Glomerular visceral epithelial cell (primary cell): Measurements from ENCODE around the gene TUBB8B.
"Not testable (repeated sequence)": the region's sequence is repeated elsewhere in the genome, so short reads cannot be mapped to it uniquely, and the experiment has no call there.

ENCODE experiments used
- DNase-seq: peaks from one replicate; pipeline ENCODE4 v3.0.0-alpha.2; 2016; ENCODE audit errors: extremely low spot score

TUBB8B gene

GRCh38 chr18:12773-13172 is 36.6 kb downstream of the TUBB8B start:
- not testable (repeated sequence) for DNase-seq

GRCh38 chr18:11383-12274 is 37.8 kb downstream of the TUBB8B start:
- not testable (repeated sequence) for DNase-seq

GRCh38 chr18:10624-11184 is 38.7 kb downstream of the TUBB8B start:
- DNase-seq = not testable (repeated sequence)

- not testable (repeated sequence) for DNase-seq
Measured at GRCh38 chr18:9937-10336, 39.5 kb downstream of the TUBB8B start.
